ENCODE data around the gene CAPRIN1. TPM values are rescaled to one million over a fixed set of nuclear protein-coding genes. Genes with fewer than 3 reads are reported as not detected.

The CAPRIN1 gene
- total RNA-seq, 4 donors from 2014 or later, result 94.5 to 132 (median 115) TPM

DNA sequence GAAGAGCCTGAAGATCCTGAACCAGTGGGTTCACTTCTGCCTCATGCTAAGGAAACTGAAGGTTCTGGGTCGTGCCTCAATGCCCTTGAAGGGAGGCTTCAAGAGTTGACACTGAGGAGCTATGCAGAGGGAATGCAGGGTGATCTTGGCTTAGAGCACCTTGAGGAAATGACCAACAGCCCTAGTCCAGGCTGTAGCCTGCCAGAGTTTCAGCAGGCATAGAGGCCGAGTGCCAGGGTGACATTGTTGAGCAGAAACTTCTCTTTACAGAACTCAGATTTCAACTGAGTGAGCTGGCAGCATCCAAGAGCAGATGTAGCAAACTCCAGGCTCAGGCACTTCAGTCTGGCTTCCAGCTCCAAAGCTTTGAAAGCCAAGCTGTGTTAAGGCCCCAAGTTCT, 23.1 kb upstream of the CAPRIN1 start:
- Histone ChIP-seq H3K9me3 (no peaks in the 10 kb centered on the region), H3K4me1 (no peaks in the 10 kb centered on the region), H3K4me3 (no peak overlapping the region), H3K27ac (no peak overlapping the region), H3K27me3 (no peaks in the 10 kb centered on the region), H3K36me3 (no peaks in the 10 kb centered on the region)
- TF ChIP-seq EP300 (IDR thresholded peaks at IDR 0.05) (no peak), POLR2A (IDR thresholded peaks at IDR 0.05) (no peak), POLR2AphosphoS5 (IDR thresholded peaks at IDR 0.05) (no peak)
- TF ChIP-seq, protein P1, sequence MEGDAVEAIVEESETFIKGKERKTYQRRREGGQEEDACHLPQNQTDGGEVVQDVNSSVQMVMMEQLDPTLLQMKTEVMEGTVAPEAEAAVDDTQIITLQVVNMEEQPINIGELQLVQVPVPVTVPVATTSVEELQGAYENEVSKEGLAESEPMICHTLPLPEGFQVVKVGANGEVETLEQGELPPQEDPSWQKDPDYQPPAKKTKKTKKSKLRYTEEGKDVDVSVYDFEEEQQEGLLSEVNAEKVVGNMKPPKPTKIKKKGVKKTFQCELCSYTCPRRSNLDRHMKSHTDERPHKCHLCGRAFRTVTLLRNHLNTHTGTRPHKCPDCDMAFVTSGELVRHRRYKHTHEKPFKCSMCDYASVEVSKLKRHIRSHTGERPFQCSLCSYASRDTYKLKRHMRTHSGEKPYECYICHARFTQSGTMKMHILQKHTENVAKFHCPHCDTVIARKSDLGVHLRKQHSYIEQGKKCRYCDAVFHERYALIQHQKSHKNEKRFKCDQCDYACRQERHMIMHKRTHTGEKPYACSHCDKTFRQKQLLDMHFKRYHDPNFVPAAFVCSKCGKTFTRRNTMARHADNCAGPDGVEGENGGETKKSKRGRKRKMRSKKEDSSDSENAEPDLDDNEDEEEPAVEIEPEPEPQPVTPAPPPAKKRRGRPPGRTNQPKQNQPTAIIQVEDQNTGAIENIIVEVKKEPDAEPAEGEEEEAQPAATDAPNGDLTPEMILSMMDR (IDR thresholded peaks at IDR 0.05), result no peak
- 70% methylated on average over 2 of the region's 2 CpGs; no CpG with 5 or more reads in 1 of the 2 donors for WGBS, 2 donors (ENCODE audit: low coverage in 1 of 2)
- no peak for ATAC-seq

DNA sequence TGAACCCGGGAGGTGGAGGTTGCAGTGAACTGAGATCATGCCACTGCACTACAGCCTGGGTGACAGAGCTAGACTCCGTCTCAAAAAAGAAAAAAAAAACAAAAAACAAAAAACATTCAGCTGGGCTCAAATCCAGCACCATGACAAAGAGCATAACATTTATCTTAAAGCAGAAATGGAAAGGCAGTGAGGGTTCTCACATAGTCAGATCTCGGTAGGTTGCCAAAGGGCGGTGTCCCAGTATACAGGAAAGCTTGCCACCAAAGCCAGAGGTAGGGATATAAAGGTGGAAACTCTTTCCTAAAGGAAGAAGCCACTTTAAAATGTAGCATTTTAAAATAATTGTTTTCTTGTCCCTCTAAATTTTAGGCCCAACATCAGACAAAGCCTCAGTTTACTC, 22.4 kb upstream of the CAPRIN1 start:
- no peak for ATAC-seq
- no peaks in the 10 kb centered on the region for H3K27me3 ChIP-seq
- no peaks in the 10 kb centered on the region for H3K4me1 ChIP-seq
- no peak overlapping the region for H3K27ac ChIP-seq
- WGBS, 2 donors (ENCODE audit: low coverage in 1 of 2), result 69 to 73% methylated on average over 2 to 4 of the region's 4 CpGs
- no peaks in the 10 kb centered on the region for H3K36me3 ChIP-seq
- no peak overlapping the region for H3K4me3 ChIP-seq
- H3K9me3 ChIP-seq, result no peaks in the 10 kb centered on the region
- TF ChIP-seq POLR2A (IDR thresholded peaks at IDR 0.05) (no peak), EP300 (IDR thresholded peaks at IDR 0.05) (no peak), POLR2AphosphoS5 (IDR thresholded peaks at IDR 0.05) (no peak)
- TF ChIP-seq, protein P1 (IDR thresholded peaks at IDR 0.05), result no peak

DNA sequence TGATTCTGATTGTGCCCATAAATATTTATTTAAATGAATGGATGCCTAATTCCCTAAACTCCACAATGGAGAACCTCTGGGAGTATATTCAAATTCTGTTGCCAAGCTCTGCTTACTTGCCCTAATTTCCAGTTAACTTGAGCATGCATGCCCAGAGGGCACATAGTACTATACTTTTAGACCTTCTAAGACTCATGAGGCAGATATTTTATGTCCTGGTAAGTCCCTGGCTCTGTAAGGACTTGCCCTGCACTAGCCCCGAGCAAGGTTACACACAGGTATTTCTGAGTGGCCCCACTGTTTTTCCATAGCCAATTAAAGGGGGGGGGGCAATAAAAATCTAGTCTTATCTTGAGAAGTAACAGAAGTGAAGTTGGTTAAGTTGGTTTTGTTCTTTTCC, 21.1 kb upstream of the CAPRIN1 start:
- Histone ChIP-seq H3K4me1 (no peaks in the 10 kb centered on the region), H3K27ac (no peak overlapping the region), H3K9me3 (no peaks in the 10 kb centered on the region), H3K36me3 (no peaks in the 10 kb centered on the region), H3K4me3 (no peak overlapping the region), H3K27me3 (no peaks in the 10 kb centered on the region)
- no peak for TF ChIP-seq POLR2A (IDR thresholded peaks at IDR 0.05)
- no peak for TF ChIP-seq EP300 (IDR thresholded peaks at IDR 0.05)
- no peak for TF ChIP-seq POLR2AphosphoS5 (IDR thresholded peaks at IDR 0.05)
- TF ChIP-seq, protein P1 (IDR thresholded peaks at IDR 0.05), result no peak
- ATAC-seq, result no peak
- 60 to 63% methylated on average over 1 of the region's 1 CpG for WGBS, 2 donors (ENCODE audit: low coverage in 1 of 2)

DNA sequence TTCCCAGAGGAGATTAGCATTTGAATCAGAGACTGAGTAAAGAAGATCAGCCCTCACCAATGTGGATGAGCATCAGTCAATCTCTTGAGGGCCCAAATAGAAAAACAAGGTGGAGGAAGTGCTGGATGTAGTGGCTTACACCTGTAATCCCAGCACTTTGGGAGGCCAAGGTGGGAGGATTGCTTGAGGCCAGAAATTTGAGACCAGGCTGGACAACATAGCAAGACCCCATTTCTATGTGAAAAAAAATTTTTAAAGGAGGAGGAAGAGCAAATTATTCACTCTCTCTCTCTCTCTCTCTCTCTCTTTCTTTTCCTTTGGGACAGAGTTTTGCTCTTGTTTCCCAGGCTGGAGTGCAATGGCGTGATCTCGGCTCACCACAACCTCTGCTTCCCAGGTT, 18.1 kb upstream of the CAPRIN1 start:
- no peaks in the 10 kb centered on the region for H3K27me3 ChIP-seq
- H3K4me3 ChIP-seq, result no peak overlapping the region
- no peaks in the 10 kb centered on the region for H3K36me3 ChIP-seq
- ATAC-seq, result no peak
- TF ChIP-seq EP300 (IDR thresholded peaks at IDR 0.05) (no peak), POLR2A (IDR thresholded peaks at IDR 0.05) (no peak), POLR2AphosphoS5 (IDR thresholded peaks at IDR 0.05) (no peak)
- TF ChIP-seq, protein P1 (IDR thresholded peaks at IDR 0.05), result no peak
- no peaks in the 10 kb centered on the region for H3K4me1 ChIP-seq
- H3K27ac ChIP-seq, result no peak overlapping the region
- 100% methylated on average over 2 of the region's 2 CpGs for WGBS, 2 donors (ENCODE audit: low coverage in 1 of 2)
- H3K9me3 ChIP-seq, result no peaks in the 10 kb centered on the region

DNA sequence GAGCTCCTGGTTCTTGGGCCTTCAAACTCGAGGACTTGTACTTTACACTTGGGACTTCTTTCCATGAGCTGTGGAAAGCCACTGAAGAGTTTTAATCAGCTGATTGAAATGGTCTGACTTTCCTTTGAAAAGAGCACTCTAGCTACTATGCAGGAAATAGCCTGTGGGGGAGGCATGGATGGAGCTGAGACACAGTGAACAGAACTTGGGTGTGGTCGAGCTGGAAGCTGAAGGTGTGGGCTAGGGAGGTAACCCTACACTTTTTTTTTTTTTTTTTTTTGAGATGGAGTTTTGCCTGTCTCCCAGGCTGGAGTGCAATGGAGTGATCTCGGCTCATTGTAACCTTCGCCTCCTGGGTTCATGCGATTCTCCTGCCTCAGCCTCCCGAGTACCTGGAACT, 17.5 kb upstream of the CAPRIN1 start:
- WGBS, 2 donors (ENCODE audit: low coverage in 1 of 2), result 71 to 78% methylated on average over 2 to 3 of the region's 6 CpGs
- H3K27me3 ChIP-seq, result no peaks in the 10 kb centered on the region
- H3K9me3 ChIP-seq, result no peaks in the 10 kb centered on the region
- H3K36me3 ChIP-seq, result no peaks in the 10 kb centered on the region
- no peak for TF ChIP-seq EP300 (IDR thresholded peaks at IDR 0.05)
- no peak for TF ChIP-seq POLR2AphosphoS5 (IDR thresholded peaks at IDR 0.05)
- TF ChIP-seq, protein P1 (IDR thresholded peaks at IDR 0.05), result no peak
- no peak for TF ChIP-seq POLR2A (IDR thresholded peaks at IDR 0.05)
- no peaks in the 10 kb centered on the region for H3K4me1 ChIP-seq
- no peak overlapping the region for H3K27ac ChIP-seq
- no peak for ATAC-seq
- no peak overlapping the region for H3K4me3 ChIP-seq

Data from gastroesophageal sphincter (tissue), 4 donors.